Fibroblast of lung (primary cell): Measurements from ENCODE around the gene PAK2. TPM values are rescaled to one million over a fixed set of nuclear protein-coding genes. Genes with fewer than 3 reads are reported as not detected.

ENCODE experiments used
- DNase-seq, 2 donors: peaks; one replicate each; pipeline versions ENCODE4 v3.0.0 to v3.0.0-alpha.2; 2010; ENCODE audit warnings: low read depth in 2 of 2
- H2AFZ ChIP-seq: 2 replicates; pipeline ENCODE4 v1.5.1; 2012; ENCODE audit warnings: low read length, control low read depth, inconsistent platforms
- H3K27ac ChIP-seq: 2 replicates; pipeline ENCODE4 v1.5.1; 2011; ENCODE audit warnings: low read length, control low read depth; ENCODE audit not compliant: insufficient read depth
- H3K27me3 ChIP-seq: 2 replicates; pipeline ENCODE4 v1.5.1; 2011; ENCODE audit warnings: mild to moderate bottlenecking, low read length; ENCODE audit not compliant: control insufficient read depth, insufficient read depth
- H3K36me3 ChIP-seq: 2 replicates; pipeline ENCODE4 v1.5.1; 2011; ENCODE audit warnings: low read length; ENCODE audit not compliant: control insufficient read depth, insufficient read depth
- H3K4me1 ChIP-seq: 2 replicates; pipeline ENCODE4 v1.5.1; 2011; ENCODE audit warnings: low read length; ENCODE audit not compliant: control insufficient read depth, insufficient read depth; ENCODE audit errors: extremely low read depth
- H3K4me2 ChIP-seq: 2 replicates; pipeline ENCODE4 v1.5.1; 2011; ENCODE audit warnings: low read length, control low read depth; ENCODE audit not compliant: insufficient read depth; ENCODE audit errors: extremely low read depth
- H3K4me3 ChIP-seq, 4 experiments: fragments of 200-600 bp in 1 of 4; sonication (generic) in 1 of 4; replicated peaks in 1 of 4; 2 replicates each; pipeline ENCODE4 v1.5.1; 2011 to 2016; ENCODE audit warnings: low read length in 4 of 4, low read depth in 3 of 4, mild to moderate bottlenecking in 3 of 4, control low read depth in 2 of 4, inconsistent platforms in 1 of 4, mixed read lengths in 1 of 4; ENCODE audit not compliant: insufficient read depth in 1 of 4; ENCODE audit errors: control extremely low read depth in 1 of 4
- H3K79me2 ChIP-seq: 2 replicates; pipeline ENCODE4 v1.5.1; 2012; ENCODE audit warnings: mild to moderate bottlenecking, low read length, inconsistent platforms; ENCODE audit not compliant: control insufficient read depth, insufficient read depth
- H3K9ac ChIP-seq: 2 replicates; pipeline ENCODE4 v1.5.1; 2011; ENCODE audit warnings: mild to moderate bottlenecking, low read length, control low read depth; ENCODE audit not compliant: insufficient read depth
- H3K9me3 ChIP-seq: 2 replicates; pipeline ENCODE4 v1.5.1; 2012; ENCODE audit warnings: low read depth, low read length; ENCODE audit not compliant: control insufficient read depth, insufficient read depth
- H4K20me1 ChIP-seq: 2 replicates; pipeline ENCODE4 v1.5.1; 2011; ENCODE audit warnings: low read length; ENCODE audit not compliant: control insufficient read depth, insufficient read depth; ENCODE audit errors: extremely low read depth
- CTCF ChIP-seq, 2 donors: IDR thresholded peaks in 1 of 2; conservative IDR thresholded peaks in 1 of 2; 1 replicate in 1 of 2; 2 replicates in 1 of 2; pipeline ENCODE4 v1.5.1; 2011 to 2012; ENCODE audit warnings: low read length in 2 of 2, control low read depth in 1 of 2, inconsistent platforms in 1 of 2, low read depth in 1 of 2, mild to moderate bottlenecking in 1 of 2
- EZH2 ChIP-seq: IDR thresholded peaks from 2 replicates; pipeline ENCODE4 v1.5.1; 2012; ENCODE audit warnings: low read length, control low read depth, mild to moderate bottlenecking; ENCODE audit errors: missing control alignments
- polyA plus RNA-seq, 2 donors: library from polyadenylated mRNA; depleted of rRNA in 1 of 2; stranded (reverse) in 1 of 2; unstranded in 1 of 2; fragments of >200 nt; gene quantifications; 2 replicates each; pipeline ENCODE4 v1.2.1, GENCODE V29; 2011 to 2012; ENCODE audit warnings: missing spikeins in 1 of 2
- total RNA-seq: library from RNA; depleted of rRNA; stranded (reverse); fragments of >200 nt; gene quantifications from 2 replicates; pipeline ENCODE4 v1.2.1, GENCODE V29; 2014

Gene PAK2
- total and polyA plus RNA-seq, 2 donors (not counting 1 experiment from before 2014, with no cell fraction given), result 37.5 to 40.7 TPM

GRCh38 chr3:196753201-196753600, 13.5 kb downstream of the PAK2 start:
- Histone ChIP-seq H4K20me1 (no peaks in the 10 kb centered on the region), H3K9me3 (no peaks in the 10 kb centered on the region), H3K36me3 (peaks cover 3% of the 10 kb centered on the region), H3K9ac (no peak overlapping the region), H3K79me2 (peaks cover 71% of the 10 kb centered on the region), H3K27me3 (no peaks in the 10 kb centered on the region), H3K4me1 (no peaks in the 10 kb centered on the region), H3K4me3 (no peak overlapping the region), H3K4me2 (no peak overlapping the region), H3K27ac (no peak overlapping the region), H2AFZ (no peak overlapping the region)
- no peak for TF ChIP-seq EZH2
- no peak for TF ChIP-seq CTCF (conservative IDR thresholded peaks at IDR 0.05 in 1 of 2, IDR thresholded peaks at IDR 0.05 in 1 of 2; ENCODE audit: low read depth in 1 of 2, low read length in 2 of 2)
- DNase-seq, result no peak

- H3K9me3 ChIP-seq, result no peaks in the 10 kb centered on the region
- no peak overlapping the region for H3K27ac ChIP-seq
- no peak for TF ChIP-seq EZH2
- no peak for TF ChIP-seq CTCF (conservative IDR thresholded peaks at IDR 0.05 in 1 of 2, IDR thresholded peaks at IDR 0.05 in 1 of 2; ENCODE audit: low read depth in 1 of 2, low read length in 2 of 2)
- H3K4me2 ChIP-seq, result no peak overlapping the region
- no peak overlapping the region for H2AFZ ChIP-seq
- no peak for DNase-seq
- H3K9ac ChIP-seq, result no peak overlapping the region
- no peaks in the 10 kb centered on the region for H3K4me1 ChIP-seq
- peaks cover 69% of the 10 kb centered on the region for H3K79me2 ChIP-seq
- no peaks in the 10 kb centered on the region for H3K27me3 ChIP-seq
- H4K20me1 ChIP-seq, result no peaks in the 10 kb centered on the region
- no peak overlapping the region for H3K4me3 ChIP-seq
- H3K36me3 ChIP-seq, result peaks cover 3% of the 10 kb centered on the region
These were observed 14.7 kb downstream of the PAK2 start for GRCh38 chr3:196754091-196754981.

- TF ChIP-seq EZH2 (no peak), CTCF (conservative IDR thresholded peaks at IDR 0.05 in 1 of 2, IDR thresholded peaks at IDR 0.05 in 1 of 2; ENCODE audit: low read depth in 1 of 2, low read length in 2 of 2) (no peak)
- H3K27me3 ChIP-seq, result no peaks in the 10 kb centered on the region
- peaks cover 3% of the 10 kb centered on the region for H3K36me3 ChIP-seq
- H3K27ac ChIP-seq, result no peak overlapping the region
- H3K4me2 ChIP-seq, result no peak overlapping the region
- H3K9me3 ChIP-seq, result no peaks in the 10 kb centered on the region
- H4K20me1 ChIP-seq, result no peaks in the 10 kb centered on the region
- H3K4me3 ChIP-seq, result no peak overlapping the region
- H3K79me2 ChIP-seq, result peaks cover 65% of the 10 kb centered on the region
- H2AFZ ChIP-seq, result no peak overlapping the region
- no peak overlapping the region for H3K9ac ChIP-seq
- no peaks in the 10 kb centered on the region for H3K4me1 ChIP-seq
- DNase-seq, result no peak
These were observed 17.1 kb downstream of the PAK2 start for GRCh38 chr3:196756732-196757131.
